ENCODE measurements around the gene CEP72.

Gene CEP72

GRCh38 chr5:654071-654778 lies 42.1 kb downstream of the CEP72 start:
- no peak for DNase-seq (ENCODE audit: low read depth in 4 of 4, low spot score in 1 of 4)

GRCh38 chr5:655406-655805 lies 43.3 kb downstream of the CEP72 start:
- no peak for DNase-seq (ENCODE audit: low read depth in 4 of 4, low spot score in 1 of 4)

- DNase-seq (ENCODE audit: low read depth in 4 of 4, low spot score in 1 of 4) = no peak
Observed at GRCh38 chr5:657570-657969, 45.4 kb downstream of the CEP72 start.

GRCh38 chr5:658103-658502 lies 46.0 kb downstream of the CEP72 start:
- DNase-seq (ENCODE audit: low read depth in 4 of 4, low spot score in 1 of 4) = no peak

GRCh38 chr5:659496-660263 lies 47.5 kb downstream of the CEP72 start:
- no peak for DNase-seq (ENCODE audit: low read depth in 4 of 4, low spot score in 1 of 4)

- DNase-seq (ENCODE audit: low read depth in 4 of 4, low spot score in 1 of 4) = no peak
Observed at GRCh38 chr5:660491-661030, 48.4 kb downstream of the CEP72 start.

- no peak for DNase-seq (ENCODE audit: low read depth in 4 of 4, low spot score in 1 of 4)
Observed at GRCh38 chr5:661891-662750, 50.0 kb downstream of the CEP72 start.

GRCh38 chr5:662751-663435 lies 50.8 kb downstream of the CEP72 start:
- DNase-seq (ENCODE audit: low read depth in 4 of 4, low spot score in 1 of 4) = no peak

GRCh38 chr5:663436-664342 lies 51.5 kb downstream of the CEP72 start:
- no peak for DNase-seq (ENCODE audit: low read depth in 4 of 4, low spot score in 1 of 4)

- no peak for DNase-seq (ENCODE audit: low read depth in 4 of 4, low spot score in 1 of 4)
Observed at GRCh38 chr5:664343-664993, 52.3 kb downstream of the CEP72 start.

GRCh38 chr5:664994-665360 lies 52.8 kb downstream of the CEP72 start:
- no peak for DNase-seq (ENCODE audit: low read depth in 4 of 4, low spot score in 1 of 4)

GRCh38 chr5:665541-665955 lies 53.4 kb downstream of the CEP72 start:
- DNase-seq (ENCODE audit: low read depth in 4 of 4, low spot score in 1 of 4) = no peak

GRCh38 chr5:665956-666711 lies 54.0 kb downstream of the CEP72 start:
- DNase-seq (ENCODE audit: low read depth in 4 of 4, low spot score in 1 of 4) = no peak

GRCh38 chr5:666816-667498 lies 54.8 kb downstream of the CEP72 start:
- no peak for DNase-seq (ENCODE audit: low read depth in 4 of 4, low spot score in 1 of 4)

GRCh38 chr5:668283-668995 lies 56.3 kb downstream of the CEP72 start:
- DNase-seq (ENCODE audit: low read depth in 4 of 4, low spot score in 1 of 4) = no peak

GRCh38 chr5:669111-669841 lies 57.1 kb downstream of the CEP72 start:
- DNase-seq (ENCODE audit: low read depth in 4 of 4, low spot score in 1 of 4) = peak in 2 of 4 experiments; percentile 32 to 33

All from stimulated activated CD4-positive, alpha-beta T cell treated with anti-CD3 and anti-CD28 coated beads, Interleukin-1b, Interleukin-23, amount 100 ng/mL, for 24 hours (primary cell).